Measurements from ENCODE around the gene PNRC1. TPM values are rescaled to one million over a fixed set of nuclear protein-coding genes. Genes with fewer than 3 reads are reported as not detected.

PNRC1 gene
- total RNA-seq, 1 donor from 2014 or later: 289 TPM

DNA sequence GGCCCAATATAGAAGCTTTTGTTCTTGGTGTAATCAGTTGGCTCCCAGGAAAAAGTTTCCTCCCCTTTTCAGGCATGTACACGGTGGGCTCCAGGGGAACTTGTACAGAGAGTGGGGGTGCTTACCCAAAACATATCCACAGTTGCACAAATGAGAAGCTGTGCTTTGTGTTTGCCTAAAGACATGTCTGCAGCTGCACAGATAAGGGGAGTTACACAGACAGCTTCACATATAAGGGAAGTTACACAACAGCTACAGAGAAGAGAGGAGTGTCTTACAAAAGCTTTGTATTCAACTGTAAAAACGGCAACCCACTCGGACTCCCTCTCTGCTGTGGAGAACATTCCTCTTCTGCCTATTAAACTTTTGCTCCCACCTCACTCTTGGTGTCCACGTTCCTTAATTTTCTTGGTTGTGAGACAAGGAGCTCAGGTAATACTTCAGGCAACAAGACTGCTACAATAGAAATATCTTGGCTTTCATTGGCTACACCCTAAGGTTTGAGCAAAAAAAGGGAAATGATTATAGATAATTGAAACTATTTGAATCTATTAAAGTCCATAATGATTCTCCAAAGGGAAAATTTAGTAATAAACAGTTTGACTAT, 7.4 kb upstream of the PNRC1 start:
- DNase-seq (ENCODE audit: extremely low spot score in 2 of 2): no peak
- TF ChIP-seq, protein P1, sequence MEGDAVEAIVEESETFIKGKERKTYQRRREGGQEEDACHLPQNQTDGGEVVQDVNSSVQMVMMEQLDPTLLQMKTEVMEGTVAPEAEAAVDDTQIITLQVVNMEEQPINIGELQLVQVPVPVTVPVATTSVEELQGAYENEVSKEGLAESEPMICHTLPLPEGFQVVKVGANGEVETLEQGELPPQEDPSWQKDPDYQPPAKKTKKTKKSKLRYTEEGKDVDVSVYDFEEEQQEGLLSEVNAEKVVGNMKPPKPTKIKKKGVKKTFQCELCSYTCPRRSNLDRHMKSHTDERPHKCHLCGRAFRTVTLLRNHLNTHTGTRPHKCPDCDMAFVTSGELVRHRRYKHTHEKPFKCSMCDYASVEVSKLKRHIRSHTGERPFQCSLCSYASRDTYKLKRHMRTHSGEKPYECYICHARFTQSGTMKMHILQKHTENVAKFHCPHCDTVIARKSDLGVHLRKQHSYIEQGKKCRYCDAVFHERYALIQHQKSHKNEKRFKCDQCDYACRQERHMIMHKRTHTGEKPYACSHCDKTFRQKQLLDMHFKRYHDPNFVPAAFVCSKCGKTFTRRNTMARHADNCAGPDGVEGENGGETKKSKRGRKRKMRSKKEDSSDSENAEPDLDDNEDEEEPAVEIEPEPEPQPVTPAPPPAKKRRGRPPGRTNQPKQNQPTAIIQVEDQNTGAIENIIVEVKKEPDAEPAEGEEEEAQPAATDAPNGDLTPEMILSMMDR (IDR thresholded peaks at IDR 0.05): no peak
- TF ChIP-seq POLR2AphosphoS5 (IDR thresholded peaks at IDR 0.05; ENCODE audit: insufficient read depth in 1 of 2, low read depth in 1 of 2) (no peak), POLR2A (IDR thresholded peaks at IDR 0.05) (no peak)
- H3K9me3 ChIP-seq: no peaks in the 10 kb centered on the region
- H3K4me1 ChIP-seq: no peaks in the 10 kb centered on the region
- H3K36me3 ChIP-seq: no peaks in the 10 kb centered on the region
- intact Hi-C loops (cut with DNase I): no loop called here
- H3K27ac ChIP-seq: no peak overlapping the region
- no peaks in the 10 kb centered on the region for H3K27me3 ChIP-seq
- H3K4me3 ChIP-seq: no peak overlapping the region

DNA sequence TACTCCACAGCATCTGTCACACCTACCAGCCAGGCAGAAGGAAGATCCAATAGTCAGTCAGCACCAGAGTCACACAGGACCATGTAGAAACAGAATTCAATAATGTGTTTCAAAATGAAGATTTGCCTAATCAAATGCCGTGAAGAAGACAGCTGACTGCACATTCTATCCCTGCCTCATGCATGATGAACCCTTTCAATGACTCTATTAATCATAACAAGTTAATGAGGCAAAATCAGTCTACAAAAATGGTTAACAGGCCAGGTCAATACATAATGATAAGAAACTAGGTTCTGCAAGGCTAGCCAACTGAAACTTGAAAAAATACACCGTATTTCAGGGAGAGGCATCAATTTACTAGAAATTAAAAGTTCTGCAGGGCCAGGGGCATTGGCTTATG, 6.7 kb upstream of the PNRC1 start:
- Histone ChIP-seq H3K4me1 (no peaks in the 10 kb centered on the region), H3K36me3 (no peaks in the 10 kb centered on the region), H3K27me3 (no peaks in the 10 kb centered on the region), H3K27ac (no peak overlapping the region), H3K4me3 (no peak overlapping the region), H3K9me3 (no peaks in the 10 kb centered on the region)
- no peak for DNase-seq (ENCODE audit: extremely low spot score in 2 of 2)
- TF ChIP-seq POLR2AphosphoS5 (IDR thresholded peaks at IDR 0.05; ENCODE audit: insufficient read depth in 1 of 2, low read depth in 1 of 2) (no peak), POLR2A (IDR thresholded peaks at IDR 0.05) (no peak)
- TF ChIP-seq, protein P1 (IDR thresholded peaks at IDR 0.05): no peak
- intact Hi-C loops (cut with DNase I): no loop called here

DNA sequence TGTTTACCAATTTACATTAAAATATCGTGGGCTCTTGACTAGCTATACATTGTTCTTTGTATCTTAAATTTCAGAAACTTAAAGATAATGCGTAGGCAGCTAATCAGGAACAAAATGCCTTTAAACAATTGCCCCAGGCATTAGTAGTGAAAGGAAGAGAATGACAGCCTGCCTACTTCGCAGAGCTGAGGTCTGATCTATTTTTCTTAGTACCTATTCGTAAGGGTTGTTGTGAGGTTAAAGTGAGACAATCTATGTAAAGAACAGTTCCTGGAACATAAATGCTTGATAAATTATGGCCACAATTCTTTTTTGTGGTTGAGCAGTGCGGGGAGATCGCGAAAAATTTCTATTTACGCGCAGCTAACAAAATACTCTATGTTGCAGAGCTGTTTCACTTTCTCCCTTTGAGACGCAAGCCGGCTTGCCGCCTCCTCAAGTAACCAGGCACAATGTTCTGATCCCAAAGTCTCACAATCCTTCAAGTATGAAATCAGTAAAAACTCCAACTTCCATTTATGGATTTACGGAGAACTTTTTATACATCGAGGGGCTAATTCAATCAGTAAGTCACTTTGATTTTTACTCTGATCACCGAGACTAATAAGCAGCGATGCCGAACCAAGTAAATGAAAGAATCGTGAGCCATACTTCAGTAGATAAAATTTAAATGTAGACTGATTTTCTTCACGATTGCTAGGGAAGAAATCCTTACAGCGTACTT, 878 bp upstream of the PNRC1 start:
- no peaks in the 10 kb centered on the region for H3K27me3 ChIP-seq
- H3K9me3 ChIP-seq: no peaks in the 10 kb centered on the region
- intact Hi-C loops (cut with DNase I): loop anchor here (5.0 to 10.0 kb wide), 3 partner anchors 42 to 273 kb away; partner anchors contain the start of gene UBE2J1
- peaks cover 19% of the 10 kb centered on the region for H3K4me1 ChIP-seq
- H3K27ac ChIP-seq: peak overlapping the region; percentile 100
- no peak for TF ChIP-seq POLR2A (IDR thresholded peaks at IDR 0.05)
- peak in 1 of 2 donors; percentile 52 for TF ChIP-seq POLR2AphosphoS5 (IDR thresholded peaks at IDR 0.05; ENCODE audit: insufficient read depth in 1 of 2, low read depth in 1 of 2)
- peaks cover 0 to 11% of the 10 kb centered on the region in 2 donors for H3K36me3 ChIP-seq
- H3K4me3 ChIP-seq: peak overlapping the region; percentile 64 to 100
- DNase-seq (ENCODE audit: extremely low spot score in 2 of 2): no peak

DNA sequence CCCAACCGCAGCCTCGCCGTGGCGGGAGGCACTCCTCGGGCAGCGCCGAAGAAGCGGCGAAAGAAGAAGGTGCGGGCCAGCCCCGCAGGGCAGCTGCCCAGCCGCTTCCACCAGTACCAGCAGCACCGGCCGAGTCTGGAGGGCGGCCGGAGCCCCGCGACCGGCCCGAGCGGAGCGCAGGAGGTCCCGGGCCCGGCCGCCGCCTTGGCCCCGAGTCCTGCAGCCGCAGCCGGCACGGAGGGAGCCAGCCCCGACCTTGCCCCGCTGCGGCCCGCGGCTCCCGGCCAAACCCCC, 525 bp downstream of the PNRC1 start:
- intact Hi-C loops (cut with DNase I): loop anchor here (5.0 to 10.0 kb wide), 3 partner anchors 44 to 271 kb away; partner anchors contain the start of gene UBE2J1
- H3K27ac ChIP-seq: peak overlapping the region; percentile 100
- H3K4me3 ChIP-seq: peak overlapping the region; percentile 64 to 100
- H3K36me3 ChIP-seq: peaks cover 0 to 25% of the 10 kb centered on the region in 2 donors
- DNase-seq (ENCODE audit: extremely low spot score in 2 of 2): no peak
- peaks cover 32% of the 10 kb centered on the region for H3K4me1 ChIP-seq
- TF ChIP-seq POLR2A (IDR thresholded peaks at IDR 0.05) (no peak), POLR2AphosphoS5 (IDR thresholded peaks at IDR 0.05; ENCODE audit: insufficient read depth in 1 of 2, low read depth in 1 of 2) (no peak)
- TF ChIP-seq, protein P1 (IDR thresholded peaks at IDR 0.05): no peak
- H3K27me3 ChIP-seq: no peaks in the 10 kb centered on the region
- H3K9me3 ChIP-seq: no peaks in the 10 kb centered on the region

DNA sequence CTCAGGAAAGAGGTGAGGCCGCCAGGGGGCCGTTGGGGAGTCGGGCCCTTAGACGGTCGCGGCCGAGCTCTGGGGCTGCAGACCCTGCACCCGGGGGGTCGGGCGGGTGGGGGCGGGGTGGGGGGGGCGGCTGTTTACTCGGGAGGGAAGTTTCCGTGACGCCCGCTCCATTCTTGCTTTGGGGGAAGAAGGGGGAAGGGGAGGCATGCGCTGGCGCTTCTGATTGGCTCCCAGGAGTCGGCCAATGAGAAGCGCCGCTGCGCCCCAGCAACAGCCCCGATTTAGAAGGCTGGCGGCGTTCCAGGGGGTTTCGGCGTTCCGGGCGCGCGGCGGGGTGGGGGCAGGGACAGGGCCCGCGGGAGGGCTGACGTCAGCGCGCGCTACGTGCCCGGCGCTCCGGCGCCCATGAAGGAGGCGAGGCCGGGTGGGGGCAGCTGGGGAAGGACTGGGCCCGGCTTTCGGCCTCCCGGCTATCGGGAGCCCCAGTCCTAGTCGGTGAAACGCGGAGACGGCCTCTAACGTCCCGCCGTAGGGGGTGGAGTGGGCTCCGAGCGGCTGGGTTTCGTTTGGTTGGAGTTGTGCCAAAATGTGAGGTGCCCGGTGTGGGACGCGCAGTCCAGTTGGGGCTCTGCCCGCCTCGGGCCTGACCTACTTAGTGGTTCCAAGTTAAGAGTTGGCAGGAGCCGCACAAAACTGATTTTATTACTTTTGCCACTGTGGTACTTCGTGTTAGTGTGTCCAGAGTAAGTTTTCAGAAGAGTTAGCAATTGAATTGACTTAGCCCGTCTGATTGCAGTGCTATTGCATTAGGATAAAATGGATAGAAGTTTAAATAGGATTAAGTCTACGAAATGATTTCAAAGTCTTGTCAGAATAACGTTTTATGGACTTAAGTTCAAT, 1.1 kb downstream of the PNRC1 start:
- H3K27ac ChIP-seq: peak overlapping the region; percentile 100
- TF ChIP-seq POLR2AphosphoS5 (IDR thresholded peaks at IDR 0.05; ENCODE audit: insufficient read depth in 1 of 2, low read depth in 1 of 2) (peak; percentile 62 to 90), POLR2A (IDR thresholded peaks at IDR 0.05) (peak in 1 of 2 donors; percentile 76)
- TF ChIP-seq, protein P1 (IDR thresholded peaks at IDR 0.05): no peak
- no peaks in the 10 kb centered on the region for H3K9me3 ChIP-seq
- H3K4me3 ChIP-seq: peak overlapping the region; percentile 64 to 100
- no peaks in the 10 kb centered on the region for H3K27me3 ChIP-seq
- peaks cover 38% of the 10 kb centered on the region for H3K4me1 ChIP-seq
- DNase-seq (ENCODE audit: extremely low spot score in 2 of 2): peak; percentile 96 to 97
- H3K36me3 ChIP-seq: peaks cover 0 to 26% of the 10 kb centered on the region in 2 donors
- intact Hi-C loops (cut with DNase I): loop anchor here (5.0 to 10.0 kb wide), 3 partner anchors 44 to 271 kb away; partner anchors contain the start of gene UBE2J1

Data from vagina (tissue), 2 donors.